T-cell (primary cell): Measurements from ENCODE around the gene VSX1. TPM values are rescaled to one million over a fixed set of nuclear protein-coding genes. Genes with fewer than 3 reads are reported as not detected.
A peak's percentile ranks its signal among the peaks of the same experiment; 100 is the strongest.

ENCODE experiments used
- ATAC-seq, 4 experiments: fragments of 200-7000 bp in 3 of 4; fragments of 150-1000 bp in 1 of 4; cut with Tn5 transposase; replicated peaks in 1 of 4; 1 replicate in 3 of 4; 2 replicates in 1 of 4; pipeline ENCODE4 v1.10.0; 2021; ENCODE audit warnings: moderate library complexity in 3 of 4, mild to moderate bottlenecking in 2 of 4, moderate number of reproducible peaks in 1 of 4
- CTCF ChIA-PET, 2 donors: fragments of 300-600 bp; sonication (Branson Sonifier 250); formaldehyde crosslinking; loops; one replicate each; lab custom pipeline; 2022; ENCODE audit warnings: antibody characterized with exemption in 2 of 2; lab: Charles Lee
- POLR2A ChIA-PET, 2 donors: fragments of 300-600 bp; sonication (Branson Sonifier 250); formaldehyde crosslinking; loops; one replicate each; lab custom pipeline; 2022; ENCODE audit warnings: antibody characterized with exemption in 2 of 2; lab: Charles Lee
- DNase-seq, 35 experiments: peaks; one replicate each; pipeline versions ENCODE4 v3.0.0 to v3.0.0-alpha.2; 2013 to 2023
- H3K27ac ChIP-seq: one replicate; pipeline ENCODE4 v1.5.1; 2013; ENCODE audit warnings: low read length
- H3K27me3 ChIP-seq, 2 experiments: replicated peaks in 1 of 2; 1 replicate in 1 of 2; 2 replicates in 1 of 2; pipeline versions ENCODE4 v1.6.1 to v1.7.0; 2013; ENCODE audit warnings: low read length in 1 of 2, mixed read lengths in 1 of 2; ENCODE audit not compliant: control insufficient read depth in 2 of 2, insufficient read depth in 2 of 2; ENCODE audit errors: extremely low read depth in 1 of 2
- H3K36me3 ChIP-seq, 2 donors: 1 replicate in 1 of 2; 2 replicates in 1 of 2; pipeline versions ENCODE4 v1.6.1 to v1.7.0; 2013; ENCODE audit warnings: low read length in 1 of 2; ENCODE audit not compliant: control insufficient read depth in 2 of 2, insufficient read depth in 1 of 2; ENCODE audit errors: extremely low read depth in 1 of 2
- H3K4me1 ChIP-seq, 2 experiments: 1 replicate in 1 of 2; 2 replicates in 1 of 2; pipeline versions ENCODE4 v1.6.1 to v1.7.0; 2013; ENCODE audit warnings: low read length in 2 of 2, mixed read lengths in 1 of 2; ENCODE audit not compliant: insufficient read depth in 2 of 2, control insufficient read depth in 1 of 2; ENCODE audit errors: extremely low read depth in 1 of 2
- H3K4me3 ChIP-seq, 2 donors: 1 replicate in 1 of 2; 2 replicates in 1 of 2; pipeline versions ENCODE4 v1.5.1 to v1.7.0; 2013; ENCODE audit warnings: mild to moderate bottlenecking in 2 of 2, low read length in 1 of 2, moderate library complexity in 1 of 2; ENCODE audit not compliant: control insufficient read depth in 1 of 2; ENCODE audit errors: extremely low read depth in 1 of 2
- H3K9me3 ChIP-seq: 2 replicates; pipeline ENCODE4 v1.7.0; 2013
- H3K27ac Mint-ChIP-seq, 2 donors: one replicate each; pipeline ENCODE4 v1.8.0; 2020 to 2021; ENCODE audit warnings: mild to moderate bottlenecking in 2 of 2, mixed read lengths in 2 of 2
- H3K27me3 Mint-ChIP-seq, 2 donors: one replicate each; pipeline ENCODE4 v1.8.0; 2021 to 2022; ENCODE audit warnings: mixed read lengths in 2 of 2
- H3K36me3 Mint-ChIP-seq: one replicate; pipeline ENCODE4 v1.8.0; 2021; ENCODE audit warnings: mixed read lengths
- H3K4me1 Mint-ChIP-seq, 3 donors: one replicate each; pipeline ENCODE4 v1.8.0; 2020 to 2022; ENCODE audit warnings: mixed read lengths in 3 of 3, mild to moderate bottlenecking in 1 of 3
- H3K4me3 Mint-ChIP-seq, 3 donors: one replicate each; pipeline ENCODE4 v1.8.0; 2020 to 2022; ENCODE audit warnings: mild to moderate bottlenecking in 3 of 3, mixed read lengths in 3 of 3, moderate library complexity in 3 of 3
- H3K9me3 Mint-ChIP-seq, 3 donors: one replicate each; pipeline ENCODE4 v1.8.0; 2020 to 2022; ENCODE audit warnings: mixed read lengths in 3 of 3
- WGBS: methylation state at CpG from one replicate; pipeline ENCODE4 v1.1.5; 2013; ENCODE audit warnings: missing lambda C conversion rate; ENCODE audit not compliant: insufficient coverage; 5-methylcytosine and 5-hydroxymethylcytosine counted together
- total RNA-seq, 35 experiments: library from RNA in 6 of 35; stranded (reverse) in 6 of 35; fragments of 120-200 nt in 1 of 35; gene quantifications; one replicate each; pipeline versions ENCODE4 v1.2.1 to v1.2.4 and lab custom pipeline; 2013 to 2026

The VSX1 gene
- total RNA-seq, 5 donors from 2014 or later (not counting 1 experiment from before 2014, with no cell fraction given): not detected

DNA sequence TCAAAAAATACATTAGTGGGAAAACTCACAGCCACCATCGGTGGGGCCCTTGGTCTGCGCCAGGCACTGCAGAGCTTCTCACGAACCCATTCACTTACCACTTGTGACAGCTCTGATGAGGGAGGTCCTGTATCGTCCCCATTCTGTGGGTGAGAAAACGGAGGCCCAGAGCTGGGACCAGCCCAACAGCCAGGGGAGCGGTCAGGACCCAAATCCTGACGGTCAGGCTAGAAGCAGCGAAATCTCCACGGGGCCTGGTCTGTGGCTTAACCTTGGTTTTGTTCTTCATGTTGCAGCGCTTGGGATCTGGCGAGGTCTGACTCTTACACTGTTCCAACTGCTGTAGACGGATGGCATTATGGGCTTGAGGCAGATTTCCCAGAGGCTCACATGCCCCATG is 7.7 kb upstream of the VSX1 start:
- DNase-seq (no peak), ATAC-seq (no peak)
- WGBS: 95% methylated on average over 9 of the region's 12 CpGs
- CTCF ChIA-PET: interaction anchor here in 1 of 2 donors (0.6 kb wide), 1 partner anchor 56 kb away, joined by 3 read pairs; no protein-coding TSS in a partner anchor
- Mint-ChIP-seq H3K9me3 (no peaks in the 10 kb centered on the region), H3K36me3 (no peaks in the 10 kb centered on the region), H3K4me3 (no peak overlapping the region), H3K4me1 (peaks cover 32 to 41% (median 39%) of the 10 kb centered on the region in 3 donors), H3K27me3 (peaks cover 11 to 21% of the 10 kb centered on the region in 2 donors), H3K27ac (peak overlapping the region in 1 of 2 donors; percentile 79)
- Histone ChIP-seq H3K27ac (peak overlapping the region; percentile 43), H3K4me1 (peaks cover 17 to 33% of the 10 kb centered on the region in 2 experiments), H3K27me3 (peaks cover 0 to 16% of the 10 kb centered on the region in 2 experiments), H3K4me3 (no peak overlapping the region), H3K9me3 (no peaks in the 10 kb centered on the region), H3K36me3 (no peaks in the 10 kb centered on the region)
- POLR2A ChIA-PET: interaction anchor here in 1 of 2 donors (1.0 kb wide), 1 partner anchor 33 kb away, joined by 4 read pairs; no protein-coding TSS in a partner anchor

GRCh38 chr20:25089096-25089495 is 7.2 kb upstream of the VSX1 start:
- no peak overlapping the region for H3K27ac ChIP-seq
- ATAC-seq (no peak), DNase-seq (no peak)
- no peak overlapping the region for H3K4me3 Mint-ChIP-seq
- no peaks in the 10 kb centered on the region for H3K36me3 Mint-ChIP-seq
- ChIA-PET CTCF (no interaction called here), POLR2A (no interaction called here)
- peaks cover 38 to 46% (median 45%) of the 10 kb centered on the region in 3 donors for H3K4me1 Mint-ChIP-seq
- H3K9me3 Mint-ChIP-seq: no peaks in the 10 kb centered on the region
- H3K27me3 Mint-ChIP-seq: peaks cover 14 to 26% of the 10 kb centered on the region in 2 donors
- no peak overlapping the region for H3K4me3 ChIP-seq
- no peaks in the 10 kb centered on the region for H3K36me3 ChIP-seq
- peak overlapping the region in 1 of 2 donors; percentile 75 for H3K27ac Mint-ChIP-seq
- H3K27me3 ChIP-seq: peaks cover 0 to 21% of the 10 kb centered on the region in 2 experiments
- no peaks in the 10 kb centered on the region for H3K9me3 ChIP-seq
- H3K4me1 ChIP-seq: peaks cover 19 to 38% of the 10 kb centered on the region in 2 experiments

DNA sequence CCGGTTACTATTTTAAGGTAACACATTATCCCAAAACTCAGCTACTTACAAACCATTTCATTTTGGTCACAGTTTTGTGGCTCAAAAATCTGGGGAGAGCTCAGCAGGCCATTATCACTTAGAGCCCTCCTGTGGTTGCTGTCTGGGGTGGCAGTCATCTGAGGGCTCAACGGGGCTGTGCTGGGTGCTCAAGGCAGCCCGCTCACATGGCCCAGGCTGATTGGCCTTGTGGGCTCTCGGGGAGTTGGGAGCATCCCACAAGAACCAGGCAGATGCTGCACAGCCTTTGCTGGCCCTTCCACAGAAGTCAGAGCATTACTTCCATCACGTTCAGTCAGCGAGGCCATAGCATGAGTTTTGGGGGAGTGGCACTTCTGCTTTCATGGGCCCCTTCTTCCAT is 6.3 kb upstream of the VSX1 start:
- ATAC-seq (no peak), DNase-seq (no peak)
- H3K9me3 ChIP-seq: no peaks in the 10 kb centered on the region
- POLR2A ChIA-PET: no interaction called here
- peaks cover 0 to 30% of the 10 kb centered on the region in 2 experiments for H3K27me3 ChIP-seq
- CTCF ChIA-PET: no interaction called here
- H3K27ac ChIP-seq: no peak overlapping the region
- Mint-ChIP-seq H3K9me3 (no peaks in the 10 kb centered on the region), H3K36me3 (no peaks in the 10 kb centered on the region), H3K27ac (no peak overlapping the region), H3K4me1 (peaks cover 46 to 54% (median 53%) of the 10 kb centered on the region in 3 donors), H3K4me3 (no peak overlapping the region), H3K27me3 (peaks cover 22 to 35% of the 10 kb centered on the region in 2 donors)
- H3K36me3 ChIP-seq: no peaks in the 10 kb centered on the region
- 96% methylated on average over 3 of the region's 6 CpGs for WGBS
- H3K4me1 ChIP-seq: peaks cover 21 to 47% of the 10 kb centered on the region in 2 experiments
- no peak overlapping the region for H3K4me3 ChIP-seq

- ATAC-seq (no peak), DNase-seq (no peak)
- H3K36me3 ChIP-seq: no peaks in the 10 kb centered on the region
- H3K27me3 ChIP-seq: peaks cover 0 to 39% of the 10 kb centered on the region in 2 experiments
- H3K27ac ChIP-seq: no peak overlapping the region
- Mint-ChIP-seq H3K27ac (no peak overlapping the region), H3K27me3 (peaks cover 28 to 42% of the 10 kb centered on the region in 2 donors), H3K9me3 (no peaks in the 10 kb centered on the region), H3K4me3 (no peak overlapping the region), H3K36me3 (no peaks in the 10 kb centered on the region), H3K4me1 (peaks cover 53 to 56% (median 55%) of the 10 kb centered on the region in 3 donors)
- H3K9me3 ChIP-seq: no peaks in the 10 kb centered on the region
- peaks cover 21 to 50% of the 10 kb centered on the region in 2 experiments for H3K4me1 ChIP-seq
- POLR2A ChIA-PET: interaction anchor here in 1 of 2 donors (0.5 kb wide), 1 partner anchor 249 kb away, joined by 3 read pairs; no protein-coding TSS in a partner anchor
- CTCF ChIA-PET: no interaction called here
- 86% methylated on average over 1 of the region's 4 CpGs for WGBS
- H3K4me3 ChIP-seq: no peak overlapping the region
These were observed 5.4 kb upstream of the VSX1 start for GRCh38 chr20:25087186-25087929.

GRCh38 chr20:25085756-25086495 is 4.0 kb upstream of the VSX1 start:
- ChIA-PET POLR2A (no interaction called here), CTCF (interaction anchor here (0.7 kb wide), 2 partner anchors 28 to 60 kb away, joined by 3 read pairs; no protein-coding TSS in a partner anchor)
- H3K27ac Mint-ChIP-seq: no peak overlapping the region
- 83% methylated on average over 5 of the region's 10 CpGs for WGBS
- H3K27me3 Mint-ChIP-seq: peaks cover 33 to 50% of the 10 kb centered on the region in 2 donors
- Histone ChIP-seq H3K4me1 (peaks cover 9 to 45% of the 10 kb centered on the region in 2 experiments), H3K27me3 (peaks cover 0 to 51% of the 10 kb centered on the region in 2 experiments), H3K4me3 (no peak overlapping the region), H3K36me3 (no peaks in the 10 kb centered on the region), H3K9me3 (no peaks in the 10 kb centered on the region), H3K27ac (no peak overlapping the region)
- peaks cover 44 to 47% (median 46%) of the 10 kb centered on the region in 3 donors for H3K4me1 Mint-ChIP-seq
- H3K4me3 Mint-ChIP-seq: no peak overlapping the region
- no peaks in the 10 kb centered on the region for H3K9me3 Mint-ChIP-seq
- peak in 1 of 35 experiments; percentile 14 for DNase-seq
- H3K36me3 Mint-ChIP-seq: no peaks in the 10 kb centered on the region
- ATAC-seq: no peak

DNA sequence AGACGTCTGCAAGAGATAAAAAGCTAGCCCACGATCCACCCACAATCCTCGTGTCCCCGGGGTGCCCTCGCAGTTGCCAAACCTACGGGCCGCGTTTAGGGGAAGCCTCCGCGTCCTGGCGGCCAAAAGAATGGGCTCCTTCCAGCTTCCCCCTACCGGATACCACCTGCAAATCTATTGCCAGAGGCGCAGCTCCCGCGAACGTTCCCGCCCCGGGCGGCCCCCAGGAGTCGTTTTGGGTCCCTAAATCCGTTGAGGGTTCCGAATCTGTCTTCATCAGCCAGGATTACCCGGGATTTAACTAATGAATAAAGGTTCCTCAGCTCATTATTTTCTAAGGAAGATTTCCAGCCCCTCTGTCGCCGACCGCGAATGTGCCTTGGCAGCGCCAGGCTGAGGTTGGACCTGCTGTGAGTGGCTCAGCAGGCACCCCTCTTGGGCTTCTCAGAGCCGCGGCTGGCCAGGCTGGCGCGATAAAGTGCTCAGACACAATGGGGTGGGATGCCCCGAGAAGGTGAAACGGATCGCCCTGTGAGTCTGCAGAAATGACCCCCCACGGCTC is 2.8 kb upstream of the VSX1 start:
- H3K4me1 Mint-ChIP-seq: peaks cover 34 to 38% (median 36%) of the 10 kb centered on the region in 3 donors
- WGBS: 5% methylated on average over 31 of the region's 36 CpGs
- ATAC-seq (peak in 3 of 4 experiments; percentile 30 to 49 (median 41)), DNase-seq (peak in 2 of 35 experiments; percentile 24 to 28)
- Histone ChIP-seq H3K4me1 (peaks cover 4 to 33% of the 10 kb centered on the region in 2 experiments), H3K27me3 (peaks cover 5 to 56% of the 10 kb centered on the region in 2 experiments), H3K27ac (no peak overlapping the region), H3K4me3 (no peak overlapping the region), H3K9me3 (no peaks in the 10 kb centered on the region), H3K36me3 (no peaks in the 10 kb centered on the region)
- H3K36me3 Mint-ChIP-seq: no peaks in the 10 kb centered on the region
- POLR2A ChIA-PET: interaction anchor here in 1 of 2 donors (0.7 kb wide), 1 partner anchor 1183 kb away, joined by 4 read pairs; no protein-coding TSS in a partner anchor
- CTCF ChIA-PET: interaction anchor here in 1 of 2 donors (0.7 kb wide), 2 partner anchors 44 to 85 kb away, joined by 4 to 6 read pairs; no protein-coding TSS in a partner anchor
- H3K27ac Mint-ChIP-seq: no peak overlapping the region
- H3K4me3 Mint-ChIP-seq: peak overlapping the region; percentile 25 to 76 (median 69)
- peaks cover 45 to 61% of the 10 kb centered on the region in 2 donors for H3K27me3 Mint-ChIP-seq
- no peaks in the 10 kb centered on the region for H3K9me3 Mint-ChIP-seq
